Measurements from ENCODE around the gene CFAP46. TPM values are rescaled to one million over a fixed set of nuclear protein-coding genes. Genes with fewer than 3 reads are reported as not detected.

CFAP46 gene
- total RNA-seq, 2 experiments from 2014 or later: 0.34 TPM; not detected in 1

- no peaks in the 10 kb centered on the region for H3K27me3 Mint-ChIP-seq
- intact Hi-C loops (cut with micrococcal nuclease): no loop called here
- no peak for ATAC-seq
Observed at GRCh38 chr10:132804785-132805426, 137.5 kb downstream of the CFAP46 start.

GRCh38 chr10:132804287-132804686, 138.1 kb downstream of the CFAP46 start:
- Mint-ChIP-seq H3K27me3 (no peaks in the 10 kb centered on the region), H3K4me1 (ENCODE audit: low read depth) (no peaks in the 10 kb centered on the region), H3K36me3 (ENCODE audit: low read depth) (no peaks in the 10 kb centered on the region), H3K9me3 (no peaks in the 10 kb centered on the region), H3K4me3 (no peak overlapping the region), H3K27ac (no peak overlapping the region)
- ATAC-seq: no peak
- intact Hi-C loops (cut with micrococcal nuclease): no loop called here
- ChIA-PET CTCF (no interaction called here), POLR2A (no interaction called here)
- DNase-seq: no peak
- TF ChIP-seq, protein P1, sequence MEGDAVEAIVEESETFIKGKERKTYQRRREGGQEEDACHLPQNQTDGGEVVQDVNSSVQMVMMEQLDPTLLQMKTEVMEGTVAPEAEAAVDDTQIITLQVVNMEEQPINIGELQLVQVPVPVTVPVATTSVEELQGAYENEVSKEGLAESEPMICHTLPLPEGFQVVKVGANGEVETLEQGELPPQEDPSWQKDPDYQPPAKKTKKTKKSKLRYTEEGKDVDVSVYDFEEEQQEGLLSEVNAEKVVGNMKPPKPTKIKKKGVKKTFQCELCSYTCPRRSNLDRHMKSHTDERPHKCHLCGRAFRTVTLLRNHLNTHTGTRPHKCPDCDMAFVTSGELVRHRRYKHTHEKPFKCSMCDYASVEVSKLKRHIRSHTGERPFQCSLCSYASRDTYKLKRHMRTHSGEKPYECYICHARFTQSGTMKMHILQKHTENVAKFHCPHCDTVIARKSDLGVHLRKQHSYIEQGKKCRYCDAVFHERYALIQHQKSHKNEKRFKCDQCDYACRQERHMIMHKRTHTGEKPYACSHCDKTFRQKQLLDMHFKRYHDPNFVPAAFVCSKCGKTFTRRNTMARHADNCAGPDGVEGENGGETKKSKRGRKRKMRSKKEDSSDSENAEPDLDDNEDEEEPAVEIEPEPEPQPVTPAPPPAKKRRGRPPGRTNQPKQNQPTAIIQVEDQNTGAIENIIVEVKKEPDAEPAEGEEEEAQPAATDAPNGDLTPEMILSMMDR (IDR thresholded peaks at IDR 0.05): no peak

More at GRCh38 chr10:132804785-132805426, 137.5 kb downstream of the CFAP46 start:
- DNase-seq: no peak
- Mint-ChIP-seq H3K9me3 (no peaks in the 10 kb centered on the region), H3K27ac (no peak overlapping the region), H3K4me1 (ENCODE audit: low read depth) (no peaks in the 10 kb centered on the region), H3K4me3 (no peak overlapping the region), H3K36me3 (ENCODE audit: low read depth) (no peaks in the 10 kb centered on the region)
- TF ChIP-seq, protein P1 (IDR thresholded peaks at IDR 0.05): no peak
- ChIA-PET POLR2A (no interaction called here), CTCF (no interaction called here)

DNA sequence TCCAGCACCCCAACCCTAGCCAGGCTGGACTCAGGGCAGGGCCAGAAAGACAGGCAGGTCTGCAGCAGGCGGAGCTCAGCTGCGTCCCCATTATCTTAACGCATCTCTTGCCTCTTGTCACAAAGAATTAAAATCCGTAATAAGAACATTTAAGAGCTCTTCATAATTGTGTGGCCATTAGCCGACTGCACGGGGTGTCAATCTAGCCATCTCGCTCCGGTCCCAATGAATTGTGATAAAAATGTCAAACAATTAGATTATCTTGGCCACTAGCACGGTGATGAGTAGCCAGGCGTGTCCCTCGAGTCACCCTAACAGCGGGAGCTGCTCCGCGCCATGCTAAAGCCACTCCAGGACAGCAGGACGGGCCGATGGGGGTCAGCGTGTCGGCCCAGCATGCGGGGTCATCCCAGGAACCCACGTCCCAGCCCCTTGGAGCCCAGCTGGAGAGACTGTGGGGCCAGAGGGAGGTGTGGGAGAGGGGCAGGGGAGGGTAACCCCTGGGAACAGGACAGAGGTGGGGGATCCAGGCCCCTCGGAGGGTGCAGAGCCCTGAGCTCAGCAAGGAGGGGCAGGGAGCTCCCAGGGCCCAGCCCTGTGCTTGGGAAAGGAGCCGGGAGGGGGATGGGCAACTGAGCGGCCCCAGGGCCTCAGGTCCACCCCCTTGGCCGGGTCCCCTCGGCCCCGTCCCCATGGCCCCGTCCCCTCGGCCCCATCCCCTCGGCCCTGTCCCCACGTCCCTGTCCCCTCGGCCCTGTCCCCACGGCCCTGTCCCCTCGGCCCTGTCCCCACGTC, 138.8 kb downstream of the CFAP46 start:
- Mint-ChIP-seq H3K27ac (no peak overlapping the region), H3K9me3 (no peaks in the 10 kb centered on the region), H3K4me3 (no peak overlapping the region), H3K27me3 (no peaks in the 10 kb centered on the region), H3K4me1 (ENCODE audit: low read depth) (no peaks in the 10 kb centered on the region), H3K36me3 (ENCODE audit: low read depth) (no peaks in the 10 kb centered on the region)
- no peak for DNase-seq
- ChIA-PET CTCF (interaction anchor here (1.2 kb wide), 1 partner anchor 149 kb away, joined by 4 read pairs; no protein-coding TSS in a partner anchor), POLR2A (no interaction called here)
- ATAC-seq: no peak
- TF ChIP-seq, protein P1 (IDR thresholded peaks at IDR 0.05): no peak
- intact Hi-C loops (cut with micrococcal nuclease): no loop called here

- no peaks in the 10 kb centered on the region for H3K4me1 Mint-ChIP-seq (ENCODE audit: low read depth)
- H3K27me3 Mint-ChIP-seq: no peaks in the 10 kb centered on the region
- H3K27ac Mint-ChIP-seq: no peak overlapping the region
- H3K4me3 Mint-ChIP-seq: no peak overlapping the region
- H3K36me3 Mint-ChIP-seq (ENCODE audit: low read depth): no peaks in the 10 kb centered on the region
- ATAC-seq: no peak
- ChIA-PET POLR2A (no interaction called here), CTCF (interaction anchor here (1.2 kb wide), 1 partner anchor 148 kb away, joined by 4 read pairs; no protein-coding TSS in a partner anchor)
- intact Hi-C loops (cut with micrococcal nuclease): no loop called here
- DNase-seq: no peak
- TF ChIP-seq, protein P1 (IDR thresholded peaks at IDR 0.05): no peak
- H3K9me3 Mint-ChIP-seq: no peaks in the 10 kb centered on the region
Observed at GRCh38 chr10:132802694-132803320, 139.6 kb downstream of the CFAP46 start.

DNA sequence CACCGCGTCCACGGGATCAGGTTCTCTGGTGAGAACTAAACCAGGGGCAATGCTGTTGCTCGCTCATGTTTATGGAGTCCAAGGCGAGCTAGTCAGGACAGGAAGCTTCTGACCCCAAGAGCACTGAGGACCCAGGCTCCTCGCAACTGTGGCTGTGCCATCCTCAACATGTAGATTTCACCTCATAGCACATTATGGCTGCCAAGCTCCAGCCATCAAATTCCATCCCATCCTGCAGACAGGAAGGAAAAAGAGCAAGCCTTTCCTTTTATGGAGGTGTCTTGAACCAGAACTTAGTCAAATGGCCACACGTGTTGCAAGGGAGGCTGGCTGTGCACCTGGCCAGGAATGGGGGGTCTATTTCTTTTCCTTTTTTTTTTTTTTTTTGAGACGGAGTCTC, 140.3 kb downstream of the CFAP46 start:
- Mint-ChIP-seq H3K9me3 (no peaks in the 10 kb centered on the region), H3K27me3 (no peaks in the 10 kb centered on the region), H3K4me1 (ENCODE audit: low read depth) (no peaks in the 10 kb centered on the region), H3K4me3 (no peak overlapping the region), H3K27ac (no peak overlapping the region), H3K36me3 (ENCODE audit: low read depth) (no peaks in the 10 kb centered on the region)
- intact Hi-C loops (cut with micrococcal nuclease): no loop called here
- ChIA-PET CTCF (no interaction called here), POLR2A (no interaction called here)
- DNase-seq (no peak), ATAC-seq (no peak)
- TF ChIP-seq, protein P1 (IDR thresholded peaks at IDR 0.05): no peak

Measured in activated CD8-positive, alpha-beta T cell treated with anti-CD3 and anti-CD28 coated beads for 36 hours (primary cell).